ENCODE data around the gene SLF1.

SLF1 gene

DNA sequence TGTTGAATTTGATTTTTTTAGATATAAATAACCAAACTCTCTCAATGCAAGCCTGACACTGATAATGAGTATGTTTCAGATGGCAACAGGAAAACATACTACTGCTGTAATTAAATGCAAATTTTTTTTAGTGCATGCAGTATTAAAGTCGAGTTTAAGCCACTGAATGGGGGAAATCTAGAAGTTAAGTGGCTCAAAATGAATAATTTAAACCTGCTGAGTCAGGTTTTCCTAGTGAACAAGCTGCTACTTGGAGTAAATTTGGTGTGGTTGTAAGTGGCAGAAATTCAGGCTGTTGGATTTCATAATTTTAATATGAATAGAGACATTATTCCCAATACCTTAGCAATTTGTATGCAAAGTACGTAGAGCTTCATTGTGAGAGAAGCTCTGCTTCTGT, 121.8 kb downstream of the SLF1 start:
- Mint-ChIP-seq H3K27me3 (ENCODE audit: low read depth) (no peaks in the 10 kb centered on the region), H3K4me3 (no peak overlapping the region), H3K36me3 (ENCODE audit: low read depth) (no peaks in the 10 kb centered on the region), H3K9me3 (no peaks in the 10 kb centered on the region), H3K27ac (no peak overlapping the region), H3K4me1 (no peaks in the 10 kb centered on the region)
- TF ChIP-seq, protein P1, sequence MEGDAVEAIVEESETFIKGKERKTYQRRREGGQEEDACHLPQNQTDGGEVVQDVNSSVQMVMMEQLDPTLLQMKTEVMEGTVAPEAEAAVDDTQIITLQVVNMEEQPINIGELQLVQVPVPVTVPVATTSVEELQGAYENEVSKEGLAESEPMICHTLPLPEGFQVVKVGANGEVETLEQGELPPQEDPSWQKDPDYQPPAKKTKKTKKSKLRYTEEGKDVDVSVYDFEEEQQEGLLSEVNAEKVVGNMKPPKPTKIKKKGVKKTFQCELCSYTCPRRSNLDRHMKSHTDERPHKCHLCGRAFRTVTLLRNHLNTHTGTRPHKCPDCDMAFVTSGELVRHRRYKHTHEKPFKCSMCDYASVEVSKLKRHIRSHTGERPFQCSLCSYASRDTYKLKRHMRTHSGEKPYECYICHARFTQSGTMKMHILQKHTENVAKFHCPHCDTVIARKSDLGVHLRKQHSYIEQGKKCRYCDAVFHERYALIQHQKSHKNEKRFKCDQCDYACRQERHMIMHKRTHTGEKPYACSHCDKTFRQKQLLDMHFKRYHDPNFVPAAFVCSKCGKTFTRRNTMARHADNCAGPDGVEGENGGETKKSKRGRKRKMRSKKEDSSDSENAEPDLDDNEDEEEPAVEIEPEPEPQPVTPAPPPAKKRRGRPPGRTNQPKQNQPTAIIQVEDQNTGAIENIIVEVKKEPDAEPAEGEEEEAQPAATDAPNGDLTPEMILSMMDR (IDR thresholded peaks at IDR 0.05; ENCODE audit: unreplicated experiment in 3 of 3) = no peak

- TF ChIP-seq, protein P1 (IDR thresholded peaks at IDR 0.05; ENCODE audit: unreplicated experiment in 3 of 3) = no peak
- Mint-ChIP-seq H3K27me3 (ENCODE audit: low read depth) (no peaks in the 10 kb centered on the region), H3K4me1 (no peaks in the 10 kb centered on the region), H3K36me3 (ENCODE audit: low read depth) (no peaks in the 10 kb centered on the region), H3K9me3 (no peaks in the 10 kb centered on the region), H3K27ac (no peak overlapping the region), H3K4me3 (no peak overlapping the region)
Measured at GRCh38 chr5:94742852-94743251, 124.4 kb downstream of the SLF1 start.

DNA sequence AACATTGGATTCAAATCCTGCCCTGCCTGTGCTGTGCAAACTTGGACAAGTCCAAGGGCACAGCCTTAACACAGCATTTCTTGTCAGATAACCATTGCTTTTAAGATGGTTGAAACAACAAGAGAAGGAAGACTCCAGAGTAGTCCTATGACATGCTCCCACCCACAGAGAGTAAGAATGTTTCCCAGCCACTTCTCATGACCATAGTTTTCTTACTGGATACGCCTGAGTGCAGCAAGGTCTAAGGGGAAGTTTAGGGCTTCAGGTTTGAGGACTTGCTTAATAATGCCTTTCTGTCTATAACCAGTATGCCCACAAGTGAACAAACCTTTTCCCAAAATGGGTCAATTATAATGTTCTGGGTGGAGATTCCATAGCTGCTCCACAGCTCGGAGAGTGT, 126.4 kb downstream of the SLF1 start:
- Mint-ChIP-seq H3K9me3 (no peaks in the 10 kb centered on the region), H3K27me3 (ENCODE audit: low read depth) (no peaks in the 10 kb centered on the region)

DNA sequence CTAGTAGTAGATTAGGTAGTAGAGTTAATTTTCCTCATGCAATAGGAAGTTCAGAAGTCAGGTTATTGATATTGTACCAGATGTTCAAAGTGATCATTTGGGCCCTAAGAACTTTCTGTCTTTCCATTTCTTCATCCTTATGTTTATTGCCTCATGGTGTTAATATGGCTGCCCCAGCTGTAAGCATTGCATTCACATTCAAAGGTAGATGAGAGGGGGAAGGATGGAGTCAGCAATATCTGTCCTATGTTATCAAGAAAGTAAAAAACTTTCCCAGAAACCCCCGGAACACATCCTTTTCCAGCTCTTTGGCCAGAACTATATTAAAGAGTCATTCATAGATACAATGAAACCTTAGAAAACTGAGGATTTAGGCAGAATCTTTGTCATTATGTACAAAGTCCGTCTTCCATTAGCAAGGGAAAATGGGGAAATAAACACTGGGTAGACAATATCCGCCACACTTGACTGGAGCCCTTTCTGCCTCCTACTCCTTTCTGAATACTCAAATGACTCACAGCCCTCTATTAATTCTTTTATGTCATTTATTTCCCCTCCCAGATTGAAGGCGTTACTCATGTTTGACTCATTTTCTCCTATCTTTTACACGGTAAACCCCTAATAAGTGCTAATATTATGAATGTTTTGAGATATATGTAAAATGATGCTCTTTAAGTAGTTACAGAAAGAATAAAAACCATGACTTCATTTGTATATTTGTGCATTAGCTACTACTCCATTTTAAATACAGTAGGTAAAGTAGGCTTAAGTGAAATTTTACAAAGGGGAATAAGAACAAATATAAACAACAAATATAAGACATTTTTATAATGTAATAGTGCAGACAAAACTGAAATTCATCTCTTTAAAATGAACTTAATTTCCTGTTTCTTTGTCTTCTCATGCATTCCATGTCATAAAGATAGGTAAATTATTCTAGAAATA, 127.6 kb downstream of the SLF1 start:
- Mint-ChIP-seq H3K27ac (no peak overlapping the region), H3K4me1 (peaks cover 1% of the 10 kb centered on the region), H3K36me3 (ENCODE audit: low read depth) (no peaks in the 10 kb centered on the region), H3K9me3 (no peaks in the 10 kb centered on the region), H3K4me3 (no peak overlapping the region), H3K27me3 (ENCODE audit: low read depth) (no peaks in the 10 kb centered on the region)
- TF ChIP-seq, protein P1 (IDR thresholded peaks at IDR 0.05; ENCODE audit: unreplicated experiment in 3 of 3) = no peak

More for the DNA sequence above, 126.4 kb downstream of the SLF1 start:
- no peak overlapping the region for H3K27ac Mint-ChIP-seq
- TF ChIP-seq, protein P1 (IDR thresholded peaks at IDR 0.05; ENCODE audit: unreplicated experiment in 3 of 3) = no peak
- H3K4me1 Mint-ChIP-seq = no peaks in the 10 kb centered on the region
- no peak overlapping the region for H3K4me3 Mint-ChIP-seq
- no peaks in the 10 kb centered on the region for H3K36me3 Mint-ChIP-seq (ENCODE audit: low read depth)

DNA sequence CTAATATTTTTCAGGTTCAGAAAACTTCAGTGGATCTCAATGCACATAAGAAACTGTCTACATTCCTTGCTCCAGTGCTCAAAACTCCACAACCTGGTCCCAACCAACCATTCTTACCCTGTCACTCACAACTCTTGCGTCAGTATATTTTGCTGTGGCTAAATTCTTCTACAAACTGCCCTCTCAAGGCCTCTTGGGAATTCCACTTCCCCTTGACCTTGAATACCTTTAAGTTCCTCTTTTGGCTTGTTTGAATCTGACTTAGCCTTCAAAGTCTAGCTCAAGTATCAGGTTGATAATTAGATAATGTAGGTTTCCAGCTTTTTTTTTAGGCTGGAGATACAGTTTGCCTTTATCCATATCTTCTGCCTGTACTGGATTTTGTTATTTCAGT, 128.3 kb downstream of the SLF1 start:
- H3K4me3 Mint-ChIP-seq = no peak overlapping the region
- no peaks in the 10 kb centered on the region for H3K27me3 Mint-ChIP-seq (ENCODE audit: low read depth)
- TF ChIP-seq, protein P1 (IDR thresholded peaks at IDR 0.05; ENCODE audit: unreplicated experiment in 3 of 3) = no peak
- H3K4me1 Mint-ChIP-seq = peaks cover 8% of the 10 kb centered on the region
- no peaks in the 10 kb centered on the region for H3K9me3 Mint-ChIP-seq
- no peaks in the 10 kb centered on the region for H3K36me3 Mint-ChIP-seq (ENCODE audit: low read depth)
- no peak overlapping the region for H3K27ac Mint-ChIP-seq
